ENCODE measurements around the gene MRPL4.

DNA sequence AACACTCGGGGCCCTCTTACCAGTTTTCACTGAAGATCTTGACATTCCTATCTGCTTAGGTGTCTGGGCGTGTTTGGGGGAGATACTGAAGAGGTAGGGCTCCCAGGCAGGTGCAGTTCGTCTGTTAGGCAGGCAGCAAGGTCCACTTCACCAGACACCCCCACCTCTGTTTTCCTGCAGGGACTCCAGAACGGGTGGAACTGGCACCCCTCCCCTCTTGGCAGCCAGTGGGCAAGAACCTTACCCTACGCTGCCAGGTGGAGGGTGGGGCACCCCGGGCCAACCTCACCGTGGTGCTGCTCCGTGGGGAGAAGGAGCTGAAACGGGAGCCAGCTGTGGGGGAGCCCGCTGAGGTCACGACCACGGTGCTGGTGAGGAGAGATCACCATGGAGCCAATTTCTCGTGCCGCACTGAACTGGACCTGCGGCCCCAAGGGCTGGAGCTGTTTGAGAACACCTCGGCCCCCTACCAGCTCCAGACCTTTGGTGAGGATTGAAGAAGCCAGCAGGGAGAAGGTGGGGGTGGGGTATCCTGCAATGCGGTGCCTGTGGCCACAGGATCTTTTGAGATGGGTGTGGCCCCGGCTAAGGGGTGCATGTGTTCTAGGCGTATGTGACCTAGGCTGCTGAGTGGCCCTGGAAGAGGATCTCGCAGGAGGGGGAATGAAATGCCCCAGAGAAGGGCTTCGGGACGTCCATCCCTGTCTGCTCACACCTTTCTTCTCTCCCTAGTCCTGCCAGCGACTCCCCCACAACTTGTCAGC is 31.5 kb downstream of the MRPL4 start:
- TF ChIP-seq CTCF (optimal IDR thresholded peaks at IDR 0.05 in 1 of 3, IDR thresholded peaks at IDR 0.05 in 1 of 3, conservative IDR thresholded peaks at IDR 0.05 in 1 of 3; ENCODE audit: extremely low read depth in 1 of 3, insufficient read depth in 2 of 3, low read length in 3 of 3) (no peak), EZH2 (IDR thresholded peaks at IDR 0.05; ENCODE audit: low read length) (no peak)
